GM18867 (cell line): ENCODE results near the gene TRIM44.
"Not testable (repeated sequence)": the region's sequence is repeated elsewhere in the genome, so short reads cannot be mapped to it uniquely, and the experiment has no call there.

Source experiments
- ATAC-seq: cut with Tn5 transposase; IDR thresholded peaks from one replicate; pipeline ENCODE4 v1.9.1; 2021; ENCODE audit warnings: mild to moderate bottlenecking, moderate library complexity; ENCODE audit not compliant: unreplicated experiment

Gene TRIM44

GRCh38 chr11:35750315-35750714 lies 87.7 kb downstream of the TRIM44 start:
- ATAC-seq: no peak

GRCh38 chr11:35750981-35751663 lies 88.5 kb downstream of the TRIM44 start:
- ATAC-seq: no peak

DNA sequence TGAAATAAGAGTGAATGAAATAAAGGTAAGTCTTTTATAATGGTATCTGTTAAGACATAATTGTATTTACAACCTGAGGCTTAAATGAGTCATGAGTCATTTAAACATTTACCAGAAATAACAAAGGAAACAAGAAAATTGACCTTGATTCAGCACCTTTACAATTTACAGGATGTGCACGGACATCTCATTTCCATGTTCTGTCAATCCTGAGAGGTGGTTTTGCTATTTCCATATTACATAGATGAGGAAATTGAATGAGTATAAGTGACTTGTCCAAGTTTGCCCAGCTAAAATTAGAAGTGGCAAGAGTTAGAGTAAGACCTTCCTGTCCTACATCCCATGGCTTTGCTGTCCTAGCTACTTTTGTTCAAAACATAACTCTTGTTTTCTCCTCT lies 89.1 kb downstream of the TRIM44 start:
- ATAC-seq: no peak

- no peak for ATAC-seq
These were observed 89.5 kb downstream of the TRIM44 start for GRCh38 chr11:35752115-35752514.

DNA sequence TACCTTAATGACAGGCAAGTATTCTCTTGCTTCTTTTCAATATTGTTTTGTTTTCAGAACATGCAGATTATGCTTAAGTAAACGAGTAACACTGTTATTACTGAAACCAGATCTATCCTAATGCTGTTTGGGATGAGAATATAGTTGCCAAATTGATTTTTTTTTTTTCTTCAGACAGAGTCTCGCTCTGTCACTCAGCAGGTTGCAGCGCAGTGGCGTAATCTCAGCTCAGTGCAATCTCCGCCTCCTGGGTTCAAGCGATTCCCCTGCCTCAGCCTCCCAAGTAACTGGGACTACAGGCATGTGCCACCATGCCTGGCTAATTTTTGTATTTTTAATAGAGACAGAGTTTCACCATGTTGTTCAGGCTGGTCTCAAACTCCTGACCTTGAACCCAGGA lies 91.0 kb downstream of the TRIM44 start:
- ATAC-seq: not testable (repeated sequence)

- not testable (repeated sequence) for ATAC-seq
These were observed 97.4 kb downstream of the TRIM44 start for GRCh38 chr11:35759951-35760350.

GRCh38 chr11:35761899-35762298 lies 99.3 kb downstream of the TRIM44 start:
- ATAC-seq: no peak

DNA sequence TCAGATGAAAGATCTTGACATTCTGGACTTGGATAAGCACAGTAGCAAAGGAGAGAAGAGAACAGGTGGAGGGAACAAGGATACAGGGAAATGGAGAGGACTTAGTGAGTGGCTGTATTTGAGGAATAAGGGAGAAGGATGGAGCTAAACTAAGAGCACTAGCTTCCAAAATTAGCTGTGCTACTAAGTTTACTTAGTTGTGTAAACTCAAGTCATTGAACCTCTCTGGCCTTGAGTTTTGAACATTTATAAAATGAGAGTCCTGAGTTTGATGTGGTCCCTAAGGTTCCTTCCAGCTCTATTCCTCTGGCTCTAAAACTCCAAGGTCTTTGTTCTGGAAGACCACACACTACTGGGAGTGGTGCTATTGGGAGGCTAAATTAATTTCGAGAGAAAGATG lies 100.7 kb downstream of the TRIM44 start:
- ATAC-seq: no peak

DNA sequence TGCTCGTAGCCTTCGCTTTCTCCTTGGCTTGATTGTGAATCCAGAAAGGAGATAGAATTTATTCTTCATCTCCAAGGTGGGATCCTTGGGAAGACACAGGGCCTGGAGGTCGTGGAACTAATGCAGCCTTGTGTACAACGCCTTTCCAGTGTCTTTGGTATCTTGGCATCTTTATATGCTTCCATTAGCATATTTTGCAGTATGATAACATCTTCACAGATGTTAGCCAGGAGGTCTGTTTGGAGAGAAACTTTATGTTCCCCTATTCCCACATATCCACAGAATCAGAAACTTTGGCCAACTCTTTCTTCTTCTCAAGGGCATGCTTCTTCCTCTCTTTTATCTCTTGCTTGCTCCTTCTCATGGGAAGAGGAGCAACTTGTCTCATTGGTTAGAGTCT lies 101.2 kb downstream of the TRIM44 start:
- ATAC-seq: no peak

- no peak for ATAC-seq
These were observed 101.8 kb downstream of the TRIM44 start for GRCh38 chr11:35764417-35764816.

GRCh38 chr11:35765211-35765610 lies 102.6 kb downstream of the TRIM44 start:
- no peak for ATAC-seq

DNA sequence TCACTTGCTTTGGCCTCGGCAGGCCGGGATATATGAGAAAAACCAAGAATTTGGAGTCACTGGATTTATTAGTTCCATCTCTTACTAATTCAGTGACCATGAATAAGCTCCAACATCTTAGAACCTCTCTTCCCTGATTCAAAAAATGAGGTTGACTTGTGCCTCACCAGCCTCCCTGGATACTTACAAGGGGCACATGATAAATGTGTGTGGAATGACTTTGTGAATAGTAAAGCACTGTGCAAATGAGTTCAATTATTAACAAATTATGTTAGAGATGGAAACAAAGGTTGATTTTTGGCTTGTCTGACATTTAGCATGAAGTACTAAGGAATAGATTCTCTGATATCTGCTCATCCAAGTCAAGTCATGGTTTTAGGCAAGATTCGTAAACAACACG lies 104.1 kb downstream of the TRIM44 start:
- ATAC-seq: no peak

DNA sequence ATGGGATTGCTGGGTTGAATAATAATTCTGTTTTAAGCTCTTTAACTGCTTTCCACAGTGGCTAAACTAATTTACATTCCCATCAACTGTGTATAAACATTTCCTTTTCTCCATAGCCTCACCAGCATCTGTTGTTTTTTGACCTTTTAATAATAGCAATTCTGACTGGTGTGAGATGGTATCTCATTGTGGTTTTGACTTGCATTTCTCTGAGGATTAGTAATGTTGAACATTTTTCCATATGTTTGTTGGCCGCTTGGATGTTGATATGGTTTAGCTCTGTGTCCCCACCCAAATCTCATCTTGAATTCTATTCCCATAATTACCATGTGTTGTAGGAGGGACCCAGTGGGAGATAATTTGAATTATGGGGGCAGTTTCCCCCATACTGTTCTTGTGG lies 107.8 kb downstream of the TRIM44 start:
- not testable (repeated sequence) for ATAC-seq

- ATAC-seq: no peak
These were observed 109.1 kb downstream of the TRIM44 start for GRCh38 chr11:35771722-35772121.

DNA sequence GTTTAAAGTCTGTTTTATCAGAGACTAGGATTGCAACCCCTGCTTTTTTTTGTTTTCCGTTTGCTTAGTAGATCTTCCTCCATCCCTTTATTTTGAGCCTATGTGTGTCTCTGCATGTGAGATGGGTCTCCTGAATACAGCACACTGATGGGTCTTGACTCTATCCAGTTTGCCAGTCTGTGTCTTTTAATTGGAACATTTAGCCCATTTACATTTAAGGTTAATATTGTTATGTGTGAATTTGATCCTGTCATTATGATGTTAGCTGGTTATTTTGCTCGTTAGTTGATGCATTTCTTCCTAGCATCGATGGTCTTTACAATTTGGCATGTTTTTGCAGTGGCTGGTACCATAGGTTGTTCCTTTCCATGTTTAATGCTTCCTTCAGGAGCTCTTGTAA lies 114.7 kb downstream of the TRIM44 start:
- ATAC-seq: not testable (repeated sequence)

DNA sequence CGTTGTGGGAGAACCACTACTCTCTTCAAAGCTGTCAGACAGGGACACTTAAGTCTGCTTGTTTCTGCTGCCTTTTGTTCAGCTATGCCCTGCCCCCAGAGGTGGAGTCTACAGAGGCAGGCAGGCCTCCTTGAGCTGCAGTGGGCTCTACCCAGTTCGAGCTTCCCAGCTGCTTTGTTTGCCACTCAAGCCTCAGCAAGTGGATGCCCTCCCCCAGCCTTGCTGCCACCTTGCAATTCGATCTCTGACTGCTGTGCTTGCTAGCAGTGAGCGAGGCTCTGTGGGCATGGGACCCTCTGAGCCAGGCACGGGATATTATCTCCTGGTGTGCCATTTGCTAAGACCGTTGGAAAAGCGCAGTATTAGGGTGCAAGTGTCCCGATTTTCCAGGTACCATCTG lies 116.4 kb downstream of the TRIM44 start:
- ATAC-seq: not testable (repeated sequence)

GRCh38 chr11:35779409-35779808 lies 116.8 kb downstream of the TRIM44 start:
- ATAC-seq: no peak

DNA sequence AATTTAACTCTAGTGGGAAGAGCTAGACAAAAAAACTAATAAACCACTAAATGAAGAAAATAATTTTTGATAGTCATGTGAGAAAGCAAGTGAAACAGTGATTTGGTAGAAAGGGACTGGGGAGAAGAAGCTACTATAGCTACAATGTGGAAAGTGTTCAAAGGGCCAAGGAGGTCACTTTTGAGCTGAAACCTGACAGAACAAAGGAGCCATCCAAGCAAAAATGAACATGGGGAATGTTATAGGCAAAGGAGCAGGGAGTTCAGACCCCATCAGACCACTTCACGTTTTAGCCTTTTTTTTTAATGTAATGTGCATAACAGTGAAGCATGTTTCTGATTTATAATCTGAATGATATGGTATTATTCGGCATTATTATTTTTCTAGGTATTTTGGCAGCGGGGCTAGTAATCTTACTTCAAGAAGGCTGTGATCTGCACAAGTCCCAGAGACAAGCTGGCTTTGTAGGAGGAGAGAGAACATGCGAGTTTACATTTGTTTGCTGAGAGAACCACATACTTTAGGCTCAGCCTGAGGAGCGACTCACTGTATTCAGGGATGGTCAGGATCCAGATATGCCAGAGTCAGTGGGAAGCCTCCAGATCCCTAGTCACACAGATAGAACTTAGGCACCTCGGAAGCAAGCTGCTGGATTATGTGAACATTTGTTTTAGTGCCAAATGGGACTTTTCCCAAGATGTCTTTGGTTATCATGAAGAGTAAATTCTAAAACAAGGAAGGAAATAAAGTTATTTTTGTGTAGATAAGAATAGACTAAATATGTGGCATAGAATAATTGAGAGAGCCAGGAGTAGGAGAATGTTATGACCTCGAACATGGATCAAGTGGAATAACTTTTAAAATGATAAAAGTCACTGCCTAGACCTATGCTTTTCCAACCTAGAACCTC lies 118.6 kb downstream of the TRIM44 start:
- ATAC-seq: no peak

DNA sequence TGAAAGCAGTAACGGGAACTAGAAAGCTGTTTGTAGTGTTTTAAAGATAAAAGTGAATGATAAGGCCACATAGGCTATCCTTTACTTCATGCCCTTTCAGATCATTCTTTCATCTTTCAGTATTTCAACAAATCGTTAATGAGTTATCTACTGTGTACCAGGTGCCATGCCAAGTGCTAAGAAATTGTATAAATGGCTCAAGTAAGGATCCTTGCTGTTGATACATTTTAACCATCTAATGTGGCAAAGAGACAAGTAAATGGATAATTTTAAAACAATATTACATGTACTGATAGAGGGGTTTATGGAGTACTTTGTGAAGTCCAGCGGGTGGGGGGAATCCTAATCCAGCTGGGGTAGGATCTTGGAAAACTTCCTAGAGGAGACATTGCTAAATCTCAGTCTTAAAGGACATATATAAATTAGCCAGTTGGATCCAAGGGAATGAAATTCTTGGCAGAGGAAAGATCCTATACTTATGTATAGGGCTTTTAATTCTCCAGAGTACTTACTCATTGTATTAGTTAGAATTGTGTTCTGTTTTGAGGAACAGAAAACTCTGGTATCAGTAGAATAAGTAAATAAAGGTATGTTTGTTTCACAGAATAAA lies 119.4 kb downstream of the TRIM44 start:
- ATAC-seq: no peak

- ATAC-seq: no peak
These were observed 121.2 kb downstream of the TRIM44 start for GRCh38 chr11:35783809-35784208.

GRCh38 chr11:35784699-35785098 lies 122.1 kb downstream of the TRIM44 start:
- peak; percentile 68 for ATAC-seq
